OCI-LY7 (cell line): Measurements from ENCODE around the gene CCNL2. TPM values are rescaled to one million over a fixed set of nuclear protein-coding genes. Genes with fewer than 3 reads are reported as not detected.

Experiments
- BruUV-seq: library from RNA; stranded (reverse); fragments of 400-500 nt; replicated peaks from 2 replicates; lab custom pipeline; 2021; lab: Mats Ljungman, UMichigan
- CTCF ChIA-PET: fragments of 300-600 bp; sonication (Branson Sonifier 250); formaldehyde crosslinking; loops from one replicate; lab custom pipeline; 2022; ENCODE audit warnings: antibody characterized with exemption; ENCODE audit not compliant: unreplicated experiment; lab: Charles Lee
- POLR2A ChIA-PET: fragments of 300-600 bp; sonication (Branson Sonifier 250); formaldehyde crosslinking; loops from one replicate; lab custom pipeline; 2022; ENCODE audit warnings: antibody characterized with exemption; lab: Charles Lee
- DNase-seq: peaks from one replicate; pipeline ENCODE4 v3.0.0-alpha.2; 2015; ENCODE audit warnings: low spot score
- H2AFZ ChIP-seq: fragments of 200-600 bp; sonication (generic), shearing (Covaris generic); 2 replicates; pipeline ENCODE4 v1.6.1; 2014; ENCODE audit warnings: mild to moderate bottlenecking, antibody characterized with exemption, low read length, moderate library complexity
- H3K27ac ChIP-seq: fragments of 200-600 bp; sonication (generic); 2 replicates; pipeline ENCODE4 v1.5.1; 2014; ENCODE audit warnings: mixed run types, low read depth, mild to moderate bottlenecking, moderate library complexity, low read length, inconsistent platforms; ENCODE audit not compliant: poor library complexity, severe bottlenecking
- H3K36me3 ChIP-seq: fragments of 200-600 bp; sonication (generic); 2 replicates; pipeline ENCODE4 v1.6.1; 2014; ENCODE audit warnings: mild to moderate bottlenecking, antibody characterized with exemption, low read length, moderate library complexity, mixed read lengths; ENCODE audit not compliant: insufficient read depth
- H3K4me1 ChIP-seq: fragments of 200-600 bp; sonication (generic); 2 replicates; pipeline ENCODE4 v1.5.1; 2014; ENCODE audit warnings: mild to moderate bottlenecking, low read length; ENCODE audit not compliant: insufficient read depth, poor library complexity, severe bottlenecking
- H3K4me2 ChIP-seq: fragments of 200-600 bp; sonication (generic); 2 replicates; pipeline ENCODE4 v1.6.1; 2014; ENCODE audit warnings: mild to moderate bottlenecking, low read length
- H3K4me3 ChIP-seq: fragments of 200-600 bp; sonication (generic); 2 replicates; pipeline ENCODE4 v1.5.1; 2014; ENCODE audit warnings: mild to moderate bottlenecking, low read depth, low read length; ENCODE audit not compliant: poor library complexity, severe bottlenecking
- H3K79me2 ChIP-seq: fragments of 200-600 bp; sonication (generic); 2 replicates; pipeline ENCODE4 v1.6.1; 2016; ENCODE audit warnings: low read depth, mild to moderate bottlenecking, low read length, moderate library complexity, mixed read lengths; ENCODE audit not compliant: insufficient read depth
- H3K9me2 ChIP-seq: fragments of 200-600 bp; sonication (generic); 2 replicates; pipeline ENCODE4 v1.6.1; 2016; ENCODE audit warnings: mild to moderate bottlenecking, low read length, mixed read lengths; ENCODE audit not compliant: insufficient read depth
- H3K9me3 ChIP-seq: fragments of 200-600 bp; sonication (generic); 2 replicates; pipeline ENCODE4 v1.6.1; 2014; ENCODE audit warnings: mild to moderate bottlenecking, mixed run types, low read length, mixed read lengths
- H4K20me1 ChIP-seq: fragments of 200-600 bp; sonication (generic); 2 replicates; pipeline ENCODE4 v1.6.1; 2014; ENCODE audit warnings: mild to moderate bottlenecking, antibody characterized with exemption, low read length, moderate library complexity, mixed read lengths; ENCODE audit not compliant: insufficient read depth
- CTCF ChIP-seq: fragments of 200-600 bp; sonication (generic); conservative IDR thresholded peaks from 2 replicates; pipeline ENCODE4 v1.5.1; 2014; ENCODE audit warnings: mild to moderate bottlenecking, antibody characterized with exemption, low read length, moderate library complexity, mixed read lengths
- EZH2phosphoT487 ChIP-seq: fragments of 200-600 bp; sonication (generic); IDR thresholded peaks from 2 replicates; pipeline ENCODE4 v1.6.1; 2018; ENCODE audit warnings: low read depth, borderline replicate concordance, mild to moderate bottlenecking, mixed run types, antibody characterized with exemption, low read length, moderate library complexity, mixed read lengths
- intact Hi-C: fragments of 100-400 bp; cut with micrococcal nuclease; formaldehyde crosslinking; loops from one replicate; pipeline ENCODE4 v1.10.0; 2022; ENCODE audit not compliant: unreplicated experiment
- total RNA-seq, 2 experiments: library from RNA; depleted of rRNA in 1 of 2; stranded (reverse); fragments of >200 nt in 1 of 2; shearing (Covaris generic) in 1 of 2; gene quantifications; 2 replicates each; pipeline ENCODE4 v1.2.3, GENCODE V29; 2014 to 2022

CCNL2 gene
- total RNA-seq, 2 experiments from 2014 or later, result 213 to 307 TPM

- no TSS peak for BruUV-seq
- Histone ChIP-seq H3K4me1 (no peaks in the 10 kb centered on the region), H3K79me2 (no peaks in the 10 kb centered on the region), H3K9me3 (no peaks in the 10 kb centered on the region), H3K36me3 (no peaks in the 10 kb centered on the region), H3K4me2 (no peak overlapping the region), H4K20me1 (no peaks in the 10 kb centered on the region), H2AFZ (no peak overlapping the region), H3K27ac (no peak overlapping the region), H3K9me2 (no peaks in the 10 kb centered on the region), H3K4me3 (no peak overlapping the region)
- no peak for DNase-seq
- ChIA-PET POLR2A (no interaction called here), CTCF (no interaction called here)
- TF ChIP-seq EZH2phosphoT487, result no peak
- intact Hi-C loops, result loop anchor here (5.0 kb wide), 1 partner anchor 63 kb away; no protein-coding TSS in a partner anchor
Measured at GRCh38 chr1:1439546-1440261, 40.6 kb upstream of the CCNL2 start.

- H3K27ac ChIP-seq, result no peak overlapping the region
- DNase-seq, result no peak
- no peaks in the 10 kb centered on the region for H3K4me1 ChIP-seq
- H3K4me3 ChIP-seq, result no peak overlapping the region
- no peak overlapping the region for H3K4me2 ChIP-seq
- H3K79me2 ChIP-seq, result no peaks in the 10 kb centered on the region
- intact Hi-C loops, result no loop called here
- no peaks in the 10 kb centered on the region for H3K36me3 ChIP-seq
- no peak for TF ChIP-seq EZH2phosphoT487
- ChIA-PET POLR2A (no interaction called here), CTCF (no interaction called here)
- no peaks in the 10 kb centered on the region for H4K20me1 ChIP-seq
- no peaks in the 10 kb centered on the region for H3K9me2 ChIP-seq
- no peaks in the 10 kb centered on the region for H3K9me3 ChIP-seq
- BruUV-seq, result no TSS peak
- no peak overlapping the region for H2AFZ ChIP-seq
Measured at GRCh38 chr1:1438531-1439381, 39.6 kb upstream of the CCNL2 start.

GRCh38 chr1:1437904-1438376, 38.8 kb upstream of the CCNL2 start:
- TF ChIP-seq EZH2phosphoT487 (no peak), CTCF (no peak)
- intact Hi-C loops, result no loop called here
- no peaks in the 10 kb centered on the region for H3K36me3 ChIP-seq
- H3K9me3 ChIP-seq, result no peaks in the 10 kb centered on the region
- H3K4me2 ChIP-seq, result no peak overlapping the region
- no peaks in the 10 kb centered on the region for H3K4me1 ChIP-seq
- H3K79me2 ChIP-seq, result no peaks in the 10 kb centered on the region
- DNase-seq, result no peak
- H3K4me3 ChIP-seq, result no peak overlapping the region
- no TSS peak for BruUV-seq
- ChIA-PET CTCF (no interaction called here), POLR2A (no interaction called here)
- H3K9me2 ChIP-seq, result no peaks in the 10 kb centered on the region
- H3K27ac ChIP-seq, result no peak overlapping the region
- H2AFZ ChIP-seq, result no peak overlapping the region
- H4K20me1 ChIP-seq, result no peaks in the 10 kb centered on the region
